ENCODE measurements around the gene USP34. TPM values are rescaled to one million over a fixed set of nuclear protein-coding genes. Genes with fewer than 3 reads are reported as not detected.
A peak's percentile ranks its signal among the peaks of the same experiment; 100 is the strongest.
"Not testable (repeated sequence)": the region's sequence is repeated elsewhere in the genome, so short reads cannot be mapped to it uniquely, and the experiment has no call there.

The USP34 gene
- total RNA-seq, 1 experiment from 2014 or later: 76.3 TPM

GRCh38 chr2:61469424-61470121 is 1.3 kb downstream of the USP34 start:
- H3K79me2 ChIP-seq (ENCODE audit: insufficient read depth, low read length): peaks cover 70% of the 10 kb centered on the region
- H3K4me3 ChIP-seq (replicated peaks in 1 of 2; ENCODE audit: low read depth in 1 of 2, low read length in 2 of 2): peak overlapping the region; percentile 73 to 81
- H3K9me2 ChIP-seq (ENCODE audit: insufficient read depth): no peaks in the 10 kb centered on the region
- TSS peak; percentile 64 for BruUV-seq (replicated peaks)
- H3K36me3 ChIP-seq (ENCODE audit: control insufficient read depth in 1 of 2, insufficient read depth in 2 of 2, low read length in 2 of 2): peaks cover 0 to 6% of the 10 kb centered on the region in 2 experiments; a peak in 2 of 4 replicates
- H3K27me3 ChIP-seq (ENCODE audit: insufficient read depth, low read length): no peaks in the 10 kb centered on the region
- TF ChIP-seq ELF1 (IDR thresholded peaks at IDR 0.05; ENCODE audit: borderline replicate concordance, low read depth) (no peak), ZBTB33 (IDR thresholded peaks at IDR 0.05; ENCODE audit: extremely low read depth, insufficient replicate concordance, low read length) (no peak), ATF3 (IDR thresholded peaks at IDR 0.05) (no peak), RAD21 (IDR thresholded peaks at IDR 0.05; ENCODE audit: low read depth) (no peak), SIN3A (IDR thresholded peaks at IDR 0.05; ENCODE audit: low read depth) (no peak), ZNF274 (IDR thresholded peaks at IDR 0.05; ENCODE audit: low read depth, low read length) (no peak), FOSL1 (IDR thresholded peaks at IDR 0.05; ENCODE audit: low read depth) (no peak), JUND (IDR thresholded peaks at IDR 0.05) (no peak), CEBPB (IDR thresholded peaks at IDR 0.05; ENCODE audit: low read depth) (no peak), REST (IDR thresholded peaks at IDR 0.05; ENCODE audit: low read depth) (no peak), EZH2phosphoT487 (IDR thresholded peaks at IDR 0.05; ENCODE audit: borderline replicate concordance) (no peak), CBX3 (IDR thresholded peaks at IDR 0.05; ENCODE audit: low read depth) (no peak), ZFX (IDR thresholded peaks at IDR 0.05) (no peak), TCF7L2 (IDR thresholded peaks at IDR 0.05; ENCODE audit: borderline replicate concordance, extremely low read depth, insufficient read depth, insufficient read length) (no peak)
- ChIA-PET CTCF (no interaction called here), POLR2A (interaction anchor here (1.6 kb wide), 1 partner anchor 9 kb away, joined by 6 read pairs; no protein-coding TSS in a partner anchor), RAD21 (ENCODE audit: low non-redundant PET in 1 of 2, low total read pairs in 2 of 2, uncharacterized antibody in 2 of 2, unreplicated experiment in 2 of 2) (no interaction called here)
- H3K9ac ChIP-seq (ENCODE audit: low read length): peak overlapping the region; percentile 95
- no peaks in the 10 kb centered on the region for H3K9me3 ChIP-seq (ENCODE audit: control insufficient read depth in 1 of 2, insufficient read depth in 1 of 2, low read depth in 1 of 2, low read length in 2 of 2)
- ATAC-seq (no peak), DNase-seq (ENCODE audit: low read depth, low spot score) (no peak)
- H4K20me1 ChIP-seq (ENCODE audit: insufficient read depth): peaks cover 4% of the 10 kb centered on the region; the same call in 1 of the 2 replicates
- H2AFZ ChIP-seq (ENCODE audit: low read depth, low read length, poor library complexity, severe bottlenecking): no peak overlapping the region
- intact Hi-C loops (cut with micrococcal nuclease): no loop called here
- H3K4me2 ChIP-seq (ENCODE audit: low read length): peak overlapping the region; percentile 74
- H3K4me1 ChIP-seq (ENCODE audit: control insufficient read depth in 1 of 2, insufficient read depth in 2 of 2, low read length in 2 of 2): peaks cover 19 to 56% of the 10 kb centered on the region in 2 experiments
- H3K27ac ChIP-seq (ENCODE audit: low read depth, low read length): peak overlapping the region; percentile 90

- H4K20me1 ChIP-seq (ENCODE audit: insufficient read depth); RAD21 ChIA-PET (ENCODE audit: low non-redundant PET in 1 of 2, low total read pairs in 2 of 2, uncharacterized antibody in 2 of 2, unreplicated experiment in 2 of 2): not testable (repeated sequence)
Observed at GRCh38 chr2:61468231-61468630, 2.7 kb downstream of the USP34 start.

More at GRCh38 chr2:61468231-61468630, 2.7 kb downstream of the USP34 start:
- H3K4me2 ChIP-seq (ENCODE audit: low read length); H2AFZ ChIP-seq (ENCODE audit: low read depth, low read length, poor library complexity, severe bottlenecking); H3K9me3 ChIP-seq (ENCODE audit: control insufficient read depth in 1 of 2, insufficient read depth in 1 of 2, low read depth in 1 of 2, low read length in 2 of 2); H3K4me3 ChIP-seq (replicated peaks in 1 of 2; ENCODE audit: low read depth in 1 of 2, low read length in 2 of 2); POLR2A ChIA-PET; ATAC-seq; BruUV-seq (replicated peaks); CTCF ChIA-PET; H3K27me3 ChIP-seq (ENCODE audit: insufficient read depth, low read length); DNase-seq (ENCODE audit: low read depth, low spot score); H3K27ac ChIP-seq (ENCODE audit: low read depth, low read length); H3K9me2 ChIP-seq (ENCODE audit: insufficient read depth); intact Hi-C loops (cut with micrococcal nuclease); H3K36me3 ChIP-seq (ENCODE audit: control insufficient read depth in 1 of 2, insufficient read depth in 2 of 2, low read length in 2 of 2): not testable (repeated sequence)
- Histone ChIP-seq H3K79me2 (ENCODE audit: insufficient read depth, low read length) (peaks cover 84% of the 10 kb centered on the region), H3K9ac (ENCODE audit: low read length) (0 out of 2 replicates have a peak overlapping the region, but pooled peaks have one; percentile 95), H3K4me1 (ENCODE audit: control insufficient read depth in 1 of 2, insufficient read depth in 2 of 2, low read length in 2 of 2) (peaks cover 21 to 63% of the 10 kb centered on the region in 2 experiments)

Data from HCT116 (cell line).